Superior temporal gyrus (tissue), 1 donor: ENCODE data around the gene APRT.

Experiments
- DNase-seq: peaks from one replicate; pipeline ENCODE4 v3.0.0-alpha.2; 2016; ENCODE audit errors: extremely low spot score

The APRT gene

GRCh38 chr16:88822281-88823040 is 10.7 kb upstream of the APRT start:
- no peak for DNase-seq

DNA sequence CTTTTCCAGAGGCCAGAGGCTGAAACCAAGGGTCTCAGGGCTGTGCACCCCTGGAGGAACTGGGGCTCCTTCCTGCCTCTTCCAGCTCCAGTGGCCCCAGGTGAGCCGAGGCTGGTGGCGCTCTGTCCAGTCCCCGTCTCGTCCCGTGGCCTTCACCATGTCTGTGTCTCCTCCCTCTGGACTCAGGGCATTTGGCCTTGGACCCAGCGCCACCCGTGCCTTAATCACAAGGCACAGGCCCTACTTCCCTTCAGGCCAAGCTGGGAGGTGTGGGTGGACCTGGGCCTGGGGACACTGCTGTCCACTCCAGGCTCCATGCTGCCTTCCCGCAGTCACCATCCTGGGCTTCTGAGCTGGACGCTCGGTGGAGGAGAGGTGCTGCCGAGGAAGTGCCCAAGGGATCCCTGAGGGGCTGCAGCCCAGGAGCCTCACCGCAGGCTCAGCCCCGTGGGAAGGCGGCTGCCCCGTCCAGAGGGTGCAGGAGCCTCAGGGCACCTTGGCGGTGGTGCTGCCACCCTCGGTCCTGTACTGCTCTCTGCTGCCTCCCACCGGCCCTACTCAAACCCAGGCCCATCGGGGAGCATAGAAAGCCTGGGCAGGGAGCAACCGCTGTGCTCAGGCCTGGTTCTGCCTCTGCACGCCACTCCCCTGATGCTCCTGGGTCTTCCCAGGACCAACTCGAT is 9.6 kb upstream of the APRT start:
- no peak for DNase-seq

GRCh38 chr16:88820385-88821025 is 8.8 kb upstream of the APRT start:
- no peak for DNase-seq

DNA sequence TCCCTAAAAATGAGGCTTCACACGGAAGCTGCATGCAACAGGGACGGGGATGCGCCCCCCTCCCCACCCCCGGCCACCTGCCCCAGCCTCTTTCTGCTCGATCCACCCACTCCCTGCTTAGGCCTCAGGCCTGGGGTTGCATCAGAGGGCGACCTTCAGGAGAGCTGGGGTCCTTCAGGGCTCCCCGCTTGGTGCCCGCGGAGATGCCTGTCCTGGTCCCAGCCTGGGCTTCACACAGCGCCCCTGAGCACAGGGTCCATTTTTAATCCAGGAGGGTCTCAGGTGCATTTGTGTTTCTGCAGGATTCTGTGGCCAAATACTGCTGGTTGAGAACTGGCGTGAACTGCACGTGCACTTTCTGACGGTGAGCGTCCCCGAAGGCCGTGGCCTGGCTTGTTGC is 7.4 kb upstream of the APRT start:
- DNase-seq: no peak

DNA sequence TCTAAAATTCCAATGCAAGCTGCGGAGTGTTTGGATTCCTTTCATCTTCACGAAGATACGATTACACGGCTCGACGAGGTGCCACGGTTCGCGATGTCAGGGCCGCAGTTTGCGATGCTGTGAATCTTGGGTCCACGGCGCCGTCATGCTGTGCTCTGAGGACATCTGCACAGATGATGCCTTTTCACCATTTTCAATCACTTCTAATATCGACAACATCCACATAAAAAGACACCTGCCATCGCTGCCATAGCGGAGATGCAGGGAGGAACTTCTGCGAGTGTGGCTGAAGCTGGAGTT is 6.8 kb upstream of the APRT start:
- no peak for DNase-seq

DNA sequence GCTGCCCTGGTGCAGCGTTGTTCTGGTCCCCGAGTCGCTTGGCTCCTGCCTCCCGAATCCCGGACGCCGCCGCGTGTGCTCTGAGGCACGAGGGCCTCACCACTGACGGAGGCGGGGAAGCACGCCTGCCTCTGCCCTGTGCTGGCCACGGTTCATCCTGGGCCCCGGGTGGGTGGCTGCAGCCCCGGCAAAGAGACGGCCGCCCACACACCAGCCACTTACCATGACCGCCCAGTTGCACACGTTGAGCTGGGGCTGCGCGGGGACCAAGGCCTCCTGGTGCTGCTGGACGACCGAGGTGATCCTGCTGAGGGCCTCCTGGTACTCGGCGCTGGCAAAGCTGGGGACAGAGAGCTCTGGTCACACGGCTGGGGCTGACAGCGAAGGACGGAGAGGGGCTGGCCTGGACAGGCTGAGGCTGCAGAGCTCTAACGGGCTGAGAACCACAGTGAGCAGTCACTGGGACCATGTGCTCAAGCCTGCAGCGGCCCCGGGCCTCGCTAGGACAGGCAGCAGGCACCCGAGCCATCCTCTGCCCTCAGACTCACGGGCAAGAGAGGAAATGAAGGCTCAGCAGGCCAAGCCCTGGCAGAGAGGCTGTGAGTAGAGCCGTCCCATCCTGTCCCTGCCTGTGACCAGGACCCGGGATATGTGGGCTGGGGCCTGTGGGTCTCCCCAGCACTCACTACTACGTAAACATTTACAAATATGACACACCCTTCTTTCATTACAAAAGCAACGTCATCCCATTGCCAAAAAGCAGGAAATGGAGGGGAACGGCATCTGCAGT is 6.3 kb upstream of the APRT start:
- DNase-seq: no peak

- no peak for DNase-seq
These were observed 5.2 kb upstream of the APRT start for GRCh38 chr16:88816736-88817535.

GRCh38 chr16:88815901-88816589 is 4.3 kb upstream of the APRT start:
- DNase-seq: no peak

DNA sequence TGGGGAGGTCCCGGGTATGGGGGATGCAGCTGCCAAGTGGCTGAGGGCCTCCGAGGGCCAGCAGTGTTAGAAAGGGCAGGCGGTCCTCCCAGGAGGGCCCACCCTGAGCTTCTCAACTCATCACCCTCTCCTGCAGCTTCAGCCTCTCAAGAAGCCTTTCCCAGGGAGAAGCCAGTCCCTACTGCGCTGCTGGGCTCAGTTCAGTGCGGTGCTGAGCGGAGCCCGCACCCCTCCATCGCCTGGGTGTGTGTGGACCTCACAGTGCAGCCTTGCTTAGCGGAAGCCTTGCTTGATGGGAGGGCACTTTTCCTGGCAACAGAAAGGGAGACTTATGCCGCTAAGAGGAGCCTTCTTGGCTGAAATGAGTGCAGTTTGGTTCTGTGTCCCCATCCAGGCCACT is 3.5 kb upstream of the APRT start:
- DNase-seq: no peak

GRCh38 chr16:88814144-88814502 is 2.4 kb upstream of the APRT start:
- DNase-seq: no peak

- DNase-seq: no peak
These were observed 1.8 kb upstream of the APRT start for GRCh38 chr16:88813269-88814143.

DNA sequence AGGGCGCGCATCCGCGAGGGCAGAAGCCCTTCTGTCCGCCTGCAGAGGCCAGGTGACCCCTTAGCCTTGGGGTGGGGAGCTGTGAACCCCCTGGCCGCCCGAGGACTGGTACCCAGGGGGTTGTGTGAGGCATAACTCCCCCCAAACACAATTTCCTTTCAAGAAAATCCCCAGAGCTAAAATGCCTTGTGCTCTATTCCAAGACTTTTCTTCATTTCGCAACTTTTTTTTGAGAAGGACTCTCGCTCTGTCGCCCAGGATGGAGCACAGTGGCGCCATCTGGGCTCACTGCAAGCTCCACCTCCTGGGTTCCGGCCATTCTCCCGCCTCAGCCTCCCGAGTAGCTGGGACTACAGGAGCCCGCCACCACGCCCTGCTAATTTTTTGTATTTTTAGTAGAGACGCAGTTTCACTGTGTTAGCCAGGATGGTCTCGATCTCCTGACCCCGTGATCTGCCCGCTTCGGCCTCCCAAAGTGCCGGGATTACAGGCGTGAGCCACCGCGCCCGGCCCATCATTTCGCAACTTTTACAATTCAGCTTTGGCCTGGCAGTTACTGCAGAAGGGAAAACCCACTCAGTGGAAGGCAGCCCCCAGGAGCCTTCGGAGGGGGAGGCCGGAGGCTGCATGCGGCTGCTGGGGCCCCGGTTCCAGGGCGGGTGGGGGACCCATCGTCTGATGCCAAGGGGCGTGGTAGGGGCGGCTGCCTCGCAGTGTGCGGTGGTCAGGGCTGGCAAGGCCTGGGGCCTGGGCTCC is 963 bp upstream of the APRT start:
- DNase-seq: no peak

GRCh38 chr16:88810912-88811768 is 588 bp downstream of the APRT start:
- DNase-seq: peak; percentile 90

GRCh38 chr16:88810166-88810911 is 1.4 kb downstream of the APRT start:
- DNase-seq: no peak

DNA sequence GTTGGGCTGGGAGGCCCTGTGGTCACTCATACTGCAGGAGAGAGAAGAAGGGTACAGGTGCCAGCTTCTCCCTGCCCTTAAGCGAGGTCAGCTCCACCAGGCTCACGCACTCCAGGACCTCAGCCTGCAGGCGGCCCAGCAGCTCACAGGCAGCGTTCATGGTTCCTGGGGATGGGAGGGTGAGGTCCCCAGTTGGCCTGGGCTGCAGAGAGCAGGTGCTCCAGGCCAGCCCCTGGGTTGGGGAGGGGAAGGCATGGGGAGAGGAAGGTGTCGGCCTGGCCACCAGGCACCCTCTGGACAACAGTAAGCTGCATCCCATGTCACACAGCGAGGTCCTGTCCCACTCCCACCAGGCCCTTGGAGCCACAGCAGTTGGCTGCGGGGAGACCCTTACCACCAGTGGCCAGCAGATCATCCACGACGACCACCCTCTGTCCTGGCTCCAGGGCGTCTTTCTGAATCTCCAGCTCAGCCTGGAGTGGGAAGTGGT is 2.0 kb downstream of the APRT start:
- no peak for DNase-seq

DNA sequence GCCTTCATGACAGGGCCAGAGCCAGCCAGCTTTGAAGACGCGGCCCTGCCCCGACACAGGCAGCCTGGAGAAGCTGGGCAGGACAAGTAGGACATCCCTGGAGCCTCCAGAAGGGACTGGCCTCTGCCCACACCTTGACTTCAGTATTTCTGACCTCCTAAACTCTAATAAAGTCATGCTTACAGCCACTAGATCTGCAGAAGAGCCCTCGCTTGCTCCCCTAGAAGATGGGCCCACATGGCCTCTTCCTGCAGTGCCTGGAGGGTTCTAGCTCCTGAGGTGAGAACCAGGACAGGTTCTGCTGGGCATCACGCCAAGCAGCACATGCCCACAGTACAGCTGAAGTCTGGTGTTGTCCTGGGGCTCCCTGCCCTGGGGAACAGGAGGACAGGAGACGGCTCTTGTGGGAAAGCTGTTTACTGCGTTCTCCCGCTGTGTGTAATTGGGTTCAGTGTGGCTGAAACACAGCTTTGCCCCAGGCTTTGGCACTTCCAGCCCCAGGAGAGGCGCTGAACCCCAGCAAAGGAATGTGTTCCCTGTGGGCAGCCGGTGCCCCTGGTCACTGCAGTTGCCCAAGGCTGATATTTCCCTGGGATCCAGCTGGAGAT is 2.6 kb downstream of the APRT start:
- DNase-seq: no peak
